GM19023 (cell line): Measurements from ENCODE around the gene KIF22.
A peak's percentile ranks its signal among the peaks of the same experiment; 100 is the strongest.
"Not testable (repeated sequence)": the region's sequence is repeated elsewhere in the genome, so short reads cannot be mapped to it uniquely, and the experiment has no call there.

Source experiments
- ATAC-seq: cut with Tn5 transposase; IDR thresholded peaks from one replicate; pipeline ENCODE4 v1.9.1; 2021; ENCODE audit warnings: mild to moderate bottlenecking, moderate library complexity; ENCODE audit not compliant: unreplicated experiment

The KIF22 gene

GRCh38 chr16:29790183-29790948 is at the start of gene KIF22:
Gene KIF22 (plus strand): TSS chr16:29790751. CDS start chr16:29790760, 9 bp downstream.
- peak; percentile 94 for ATAC-seq

GRCh38 chr16:29742683-29743275 is 47.8 kb upstream of the KIF22 start:
- ATAC-seq = no peak

GRCh38 chr16:29743475-29743826 is 47.1 kb upstream of the KIF22 start:
- no peak for ATAC-seq

- ATAC-seq = no peak
Measured at GRCh38 chr16:29743827-29744531, 46.6 kb upstream of the KIF22 start.

GRCh38 chr16:29744541-29745101 is 45.9 kb upstream of the KIF22 start:
- ATAC-seq = no peak

- peak; percentile 37 for ATAC-seq
Measured at GRCh38 chr16:29745121-29745852, 45.3 kb upstream of the KIF22 start.

- ATAC-seq = peak; percentile 72
Measured at GRCh38 chr16:29745853-29746345, 44.7 kb upstream of the KIF22 start, which contains the start of gene C16orf54. Gene C16orf54 (minus strand): TSS chr16:29745990. CDS start chr16:29744951, 1,039 bp downstream.

- not testable (repeated sequence) for ATAC-seq
Measured at GRCh38 chr16:29746518-29746917, 44.0 kb upstream of the KIF22 start.

- ATAC-seq = no peak
Measured at GRCh38 chr16:29747947-29748759, 42.4 kb upstream of the KIF22 start.

- not testable (repeated sequence) for ATAC-seq
Measured at GRCh38 chr16:29748760-29749149, 41.8 kb upstream of the KIF22 start.

GRCh38 chr16:29753516-29753915 is 37.0 kb upstream of the KIF22 start:
- ATAC-seq = no peak

GRCh38 chr16:29756654-29757053 is 33.9 kb upstream of the KIF22 start:
- no peak for ATAC-seq

- not testable (repeated sequence) for ATAC-seq
Measured at GRCh38 chr16:29757086-29757485, 33.5 kb upstream of the KIF22 start.

- no peak for ATAC-seq
Measured at GRCh38 chr16:29757950-29758466, 32.5 kb upstream of the KIF22 start.

- ATAC-seq = no peak
Measured at GRCh38 chr16:29760567-29761279, 29.8 kb upstream of the KIF22 start.

- not testable (repeated sequence) for ATAC-seq
Measured at GRCh38 chr16:29761280-29761651, 29.3 kb upstream of the KIF22 start.

GRCh38 chr16:29761882-29762281 is 28.7 kb upstream of the KIF22 start:
- ATAC-seq = no peak

- ATAC-seq = no peak
Measured at GRCh38 chr16:29763326-29763725, 27.2 kb upstream of the KIF22 start.
